ENCODE results near the gene GANAB. TPM values are rescaled to one million over a fixed set of nuclear protein-coding genes. Genes with fewer than 3 reads are reported as not detected.
A peak's percentile ranks its signal among the peaks of the same experiment; 100 is the strongest.

GANAB gene
- total and polyA plus RNA-seq, 2 of the 13 experiments (the other 11 are each of a cell fraction or from before 2014, with no cell fraction given): 99.5 to 234 TPM

- DNase-seq (ENCODE audit: low spot score) (no peak), FAIRE-seq (no peak), ATAC-seq (peak; percentile 10)
- peaks cover 48% of the 10 kb centered on the region for H3K4me1 ChIP-seq (ENCODE audit: insufficient read depth, low read length)
- peak overlapping the region; percentile 53 for H3K4me2 ChIP-seq (ENCODE audit: low read depth, low read length)
- no peaks in the 10 kb centered on the region; a peak in 1 of 5 replicates for H3K27me3 ChIP-seq (ENCODE audit: control insufficient read depth in 1 of 2, insufficient read depth in 2 of 2, low read length in 2 of 2)
- intact Hi-C loops (cut with micrococcal nuclease; ENCODE audit: unreplicated experiment) (loop anchor here (5.0 kb wide), 1 partner anchor 39 kb away; the partner anchor contains the start of gene INTS5), in situ Hi-C loops (cut with HindIII; ENCODE audit: extremely low pct_ligation_motif_present, low pct_unique_long_range_greater_than_20kb) (no loop called here)
- peaks cover 2% of the 10 kb centered on the region for H3K79me2 ChIP-seq (ENCODE audit: insufficient read depth, low read length)
- no peaks in the 10 kb centered on the region for H3K9me3 ChIP-seq (ENCODE audit: low read length)
- POLR2A ChIA-PET: interaction anchor here (1.9 to 4.0 kb wide), 4 partner anchors 8 to 33 kb away, joined by 7 to 39 read pairs (median 33); partner anchors contain the start of genes B3GAT3, GANAB, MTA2 and TUT1
- no peak overlapping the region for H3K9ac ChIP-seq (ENCODE audit: insufficient read depth, low read depth, low read length)
- no CpG with 5 or more reads among the region's 15 CpGs for WGBS (ENCODE audit: low lambda C conversion rate)
- no peaks in the 10 kb centered on the region for H3K36me3 ChIP-seq (replicated peaks in 1 of 2; ENCODE audit: control insufficient read depth in 1 of 2, insufficient read depth in 2 of 2, low read length in 2 of 2)
- BruUV-seq (replicated peaks): no TSS peak
- peak overlapping the region in 2 of 3 experiments; percentile 77 to 93; a peak in 4 of 6 replicates for H3K4me3 ChIP-seq (replicated peaks in 1 of 3; ENCODE audit: insufficient read depth in 1 of 3, low read depth in 2 of 3, low read length in 3 of 3)
- no peak overlapping the region for H2AFZ ChIP-seq (ENCODE audit: low read length)
- no peaks in the 10 kb centered on the region for H4K20me1 ChIP-seq (ENCODE audit: insufficient read depth, low read length)
- CTCF ChIA-PET (ENCODE audit: low intra/inter-chr PET ratio, low total read pairs): interaction anchor here (0.6 to 2.3 kb wide), 4 partner anchors 8 to 82 kb away, joined by 3 to 14 read pairs (median 5); partner anchors contain the start of genes B3GAT3 and TUT1
- H3K27ac ChIP-seq (ENCODE audit: extremely low read length, insufficient read depth, low read length): peak overlapping the region; percentile 64
- TF ChIP-seq, protein P1, sequence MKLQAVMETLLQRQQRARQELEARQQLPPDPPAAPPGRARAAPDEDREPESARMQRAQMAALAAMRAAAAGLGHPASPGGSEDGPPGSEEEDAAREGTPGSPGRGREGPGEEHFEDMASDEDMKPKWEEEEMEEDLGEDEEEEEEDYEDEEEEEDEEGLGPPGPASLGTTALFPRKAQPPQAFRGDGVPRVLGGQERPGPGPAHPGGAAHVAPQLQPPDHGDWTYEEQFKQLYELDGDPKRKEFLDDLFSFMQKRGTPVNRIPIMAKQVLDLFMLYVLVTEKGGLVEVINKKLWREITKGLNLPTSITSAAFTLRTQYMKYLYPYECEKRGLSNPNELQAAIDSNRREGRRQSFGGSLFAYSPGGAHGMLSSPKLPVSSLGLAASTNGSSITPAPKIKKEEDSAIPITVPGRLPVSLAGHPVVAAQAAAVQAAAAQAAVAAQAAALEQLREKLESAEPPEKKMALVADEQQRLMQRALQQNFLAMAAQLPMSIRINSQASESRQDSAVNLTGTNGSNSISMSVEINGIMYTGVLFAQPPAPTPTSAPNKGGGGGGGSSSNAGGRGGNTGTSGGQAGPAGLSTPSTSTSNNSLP (IDR thresholded peaks at IDR 0.05; ENCODE audit: low read depth, low read length): no peak
- TF ChIP-seq, protein P2, sequence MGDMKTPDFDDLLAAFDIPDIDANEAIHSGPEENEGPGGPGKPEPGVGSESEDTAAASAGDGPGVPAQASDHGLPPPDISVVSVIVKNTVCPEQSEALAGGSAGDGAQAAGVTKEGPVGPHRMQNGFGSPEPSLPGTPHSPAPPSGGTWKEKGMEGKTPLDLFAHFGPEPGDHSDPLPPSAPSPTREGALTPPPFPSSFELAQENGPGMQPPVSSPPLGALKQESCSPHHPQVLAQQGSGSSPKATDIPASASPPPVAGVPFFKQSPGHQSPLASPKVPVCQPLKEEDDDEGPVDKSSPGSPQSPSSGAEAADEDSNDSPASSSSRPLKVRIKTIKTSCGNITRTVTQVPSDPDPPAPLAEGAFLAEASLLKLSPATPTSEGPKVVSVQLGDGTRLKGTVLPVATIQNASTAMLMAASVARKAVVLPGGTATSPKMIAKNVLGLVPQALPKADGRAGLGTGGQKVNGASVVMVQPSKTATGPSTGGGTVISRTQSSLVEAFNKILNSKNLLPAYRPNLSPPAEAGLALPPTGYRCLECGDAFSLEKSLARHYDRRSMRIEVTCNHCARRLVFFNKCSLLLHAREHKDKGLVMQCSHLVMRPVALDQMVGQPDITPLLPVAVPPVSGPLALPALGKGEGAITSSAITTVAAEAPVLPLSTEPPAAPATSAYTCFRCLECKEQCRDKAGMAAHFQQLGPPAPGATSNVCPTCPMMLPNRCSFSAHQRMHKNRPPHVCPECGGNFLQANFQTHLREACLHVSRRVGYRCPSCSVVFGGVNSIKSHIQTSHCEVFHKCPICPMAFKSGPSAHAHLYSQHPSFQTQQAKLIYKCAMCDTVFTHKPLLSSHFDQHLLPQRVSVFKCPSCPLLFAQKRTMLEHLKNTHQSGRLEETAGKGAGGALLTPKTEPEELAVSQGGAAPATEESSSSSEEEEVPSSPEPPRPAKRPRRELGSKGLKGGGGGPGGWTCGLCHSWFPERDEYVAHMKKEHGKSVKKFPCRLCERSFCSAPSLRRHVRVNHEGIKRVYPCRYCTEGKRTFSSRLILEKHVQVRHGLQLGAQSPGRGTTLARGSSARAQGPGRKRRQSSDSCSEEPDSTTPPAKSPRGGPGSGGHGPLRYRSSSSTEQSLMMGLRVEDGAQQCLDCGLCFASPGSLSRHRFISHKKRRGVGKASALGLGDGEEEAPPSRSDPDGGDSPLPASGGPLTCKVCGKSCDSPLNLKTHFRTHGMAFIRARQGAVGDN (CRISPR knock-in tag; IDR thresholded peaks at IDR 0.05): 0 out of 2 replicates have a peak, but pooled peaks have one; percentile 12
- 0 out of 2 replicates have a peak, but pooled peaks have one; percentile 42 for TF ChIP-seq ZBTB38 (CRISPR knock-in tag; IDR thresholded peaks at IDR 0.05)
- no peak for TF ChIP-seq ZSCAN30 (CRISPR knock-in tag; IDR thresholded peaks at IDR 0.05)
- no peak for TF ChIP-seq MTF2 (CRISPR knock-in tag; IDR thresholded peaks at IDR 0.05; ENCODE audit: borderline replicate concordance)
- no peak for TF ChIP-seq ZNF878 (CRISPR knock-in tag; IDR thresholded peaks at IDR 0.05)
- TF ChIP-seq CEBPG (CRISPR knock-in tag; IDR thresholded peaks at IDR 0.05): no peak
- TF ChIP-seq ZNF781 (CRISPR knock-in tag; IDR thresholded peaks at IDR 0.05; ENCODE audit: borderline replicate concordance, not compliant biosample characterization): no peak
- no peak for TF ChIP-seq NCOA5 (CRISPR knock-in tag; IDR thresholded peaks at IDR 0.05)
- no peak for TF ChIP-seq SKI (IDR thresholded peaks at IDR 0.05; ENCODE audit: partially characterized antibody)
- TF ChIP-seq ZBTB7A (CRISPR knock-in tag; IDR thresholded peaks at IDR 0.05): 0 out of 2 replicates have a peak, but pooled peaks have one; percentile 10
- TF ChIP-seq SNRNP70 (IDR thresholded peaks at IDR 0.05; ENCODE audit: low read depth, low read length): no peak
- no peak for TF ChIP-seq ZNF850 (CRISPR knock-in tag; conservative IDR thresholded peaks at IDR 0.05)
- TF ChIP-seq TCF7L2 (IDR thresholded peaks at IDR 0.05; ENCODE audit: low read depth, low read length): no peak
- TF ChIP-seq ZNF3 (CRISPR knock-in tag; IDR thresholded peaks at IDR 0.05): no peak
- no peak for TF ChIP-seq TAF1 (CRISPR knock-in tag; IDR thresholded peaks at IDR 0.05)
- no peak for TF ChIP-seq ZBTB3 (CRISPR knock-in tag; IDR thresholded peaks at IDR 0.05; ENCODE audit: borderline replicate concordance, low read depth)
- TF ChIP-seq ZNF33A (CRISPR knock-in tag; IDR thresholded peaks at IDR 0.05; ENCODE audit: borderline replicate concordance): no peak
- no peak for TF ChIP-seq ZBTB25 (CRISPR knock-in tag; IDR thresholded peaks at IDR 0.05)
Measured at GRCh38 chr11:62613291-62613778, 33.1 kb downstream of the GANAB start.
